WTC11 (cell line): ENCODE data around the gene IVD.

Experiments used
- AFF4 ChIP-seq: sonication (generic); formaldehyde crosslinking; IDR thresholded peaks from 2 replicates; pipeline ENCODE4 v1.8.1; 2023; ENCODE audit warnings: mild to moderate bottlenecking, missing genetic modification reagents, borderline replicate concordance
- ATF6 ChIP-seq: sonication (generic); formaldehyde crosslinking; IDR thresholded peaks from 2 replicates; pipeline ENCODE4 v1.8.1; 2023; ENCODE audit warnings: mild to moderate bottlenecking, missing genetic modification reagents
- CBFB ChIP-seq: sonication (generic); formaldehyde crosslinking; IDR thresholded peaks from 2 replicates; pipeline ENCODE4 v1.8.1; 2022; ENCODE audit warnings: mild to moderate bottlenecking, low read depth, missing genetic modification reagents
- FOXP1 ChIP-seq: sonication (generic); formaldehyde crosslinking; IDR thresholded peaks from 2 replicates; pipeline ENCODE4 v1.8.0; 2022; ENCODE audit warnings: missing genetic modification reagents, mild to moderate bottlenecking, moderate library complexity, borderline replicate concordance
- KAT7 ChIP-seq: sonication (generic); formaldehyde crosslinking; IDR thresholded peaks from 2 replicates; pipeline ENCODE4 v1.8.1; 2023; ENCODE audit warnings: missing genetic modification reagents, mild to moderate bottlenecking, borderline replicate concordance
- NFATC4 ChIP-seq: fragments of 250-450 bp; sonication (Bioruptor Pico); IDR thresholded peaks from 2 replicates; pipeline ENCODE4 v1.9.0; 2021; ENCODE audit warnings: mild to moderate bottlenecking
- NR2C2 ChIP-seq: sonication (generic); formaldehyde crosslinking; IDR thresholded peaks from 2 replicates; pipeline ENCODE4 v1.8.0; 2022; ENCODE audit warnings: mild to moderate bottlenecking, missing genetic modification reagents
- RELA ChIP-seq: sonication (generic); formaldehyde crosslinking; IDR thresholded peaks from 2 replicates; pipeline ENCODE4 v1.8.1; 2022; ENCODE audit warnings: missing genetic modification reagents, mild to moderate bottlenecking, borderline replicate concordance
- SP1 ChIP-seq: sonication (generic); formaldehyde crosslinking; conservative IDR thresholded peaks from 2 replicates; pipeline ENCODE4 v1.8.1; 2022; ENCODE audit warnings: missing genetic modification reagents
- ZNF121 ChIP-seq: sonication (generic); formaldehyde crosslinking; IDR thresholded peaks from 2 replicates; pipeline ENCODE4 v1.8.0; 2023; ENCODE audit warnings: missing genetic modification reagents
- ZNF219 ChIP-seq: sonication (generic); formaldehyde crosslinking; IDR thresholded peaks from 2 replicates; pipeline ENCODE4 v1.8.0; 2023; ENCODE audit warnings: missing genetic modification reagents, mild to moderate bottlenecking, borderline replicate concordance
- TF ChIP-seq, protein P1 (sequence below): fragments of 200-600 bp; IDR thresholded peaks from 2 replicates; pipeline ENCODE4 v1.8.0; 2022; ENCODE audit warnings: antibody characterized with exemption
- TF ChIP-seq, protein P2 (sequence below): fragments of 250-450 bp; sonication (Bioruptor Pico); IDR thresholded peaks from 2 replicates; pipeline ENCODE4 v1.9.0; 2021; ENCODE audit warnings: mild to moderate bottlenecking
- TF ChIP-seq, protein P3 (sequence below): sonication (generic); formaldehyde crosslinking; IDR thresholded peaks from 2 replicates; pipeline ENCODE4 v1.8.0; 2022; ENCODE audit warnings: mild to moderate bottlenecking, missing genetic modification reagents

GRCh38 chr15:40410476-40410875, 4.9 kb downstream of the IVD start:
- no peak for TF ChIP-seq FOXP1 (CRISPR knock-in tag)
- TF ChIP-seq, protein P1, sequence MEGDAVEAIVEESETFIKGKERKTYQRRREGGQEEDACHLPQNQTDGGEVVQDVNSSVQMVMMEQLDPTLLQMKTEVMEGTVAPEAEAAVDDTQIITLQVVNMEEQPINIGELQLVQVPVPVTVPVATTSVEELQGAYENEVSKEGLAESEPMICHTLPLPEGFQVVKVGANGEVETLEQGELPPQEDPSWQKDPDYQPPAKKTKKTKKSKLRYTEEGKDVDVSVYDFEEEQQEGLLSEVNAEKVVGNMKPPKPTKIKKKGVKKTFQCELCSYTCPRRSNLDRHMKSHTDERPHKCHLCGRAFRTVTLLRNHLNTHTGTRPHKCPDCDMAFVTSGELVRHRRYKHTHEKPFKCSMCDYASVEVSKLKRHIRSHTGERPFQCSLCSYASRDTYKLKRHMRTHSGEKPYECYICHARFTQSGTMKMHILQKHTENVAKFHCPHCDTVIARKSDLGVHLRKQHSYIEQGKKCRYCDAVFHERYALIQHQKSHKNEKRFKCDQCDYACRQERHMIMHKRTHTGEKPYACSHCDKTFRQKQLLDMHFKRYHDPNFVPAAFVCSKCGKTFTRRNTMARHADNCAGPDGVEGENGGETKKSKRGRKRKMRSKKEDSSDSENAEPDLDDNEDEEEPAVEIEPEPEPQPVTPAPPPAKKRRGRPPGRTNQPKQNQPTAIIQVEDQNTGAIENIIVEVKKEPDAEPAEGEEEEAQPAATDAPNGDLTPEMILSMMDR, result no peak
- no peak for TF ChIP-seq NFATC4 (CRISPR knock-in tag)
- TF ChIP-seq ATF6, result no peak
- TF ChIP-seq CBFB (CRISPR knock-in tag), result no peak
- no peak for TF ChIP-seq AFF4 (CRISPR knock-in tag)
- TF ChIP-seq, protein P2, sequence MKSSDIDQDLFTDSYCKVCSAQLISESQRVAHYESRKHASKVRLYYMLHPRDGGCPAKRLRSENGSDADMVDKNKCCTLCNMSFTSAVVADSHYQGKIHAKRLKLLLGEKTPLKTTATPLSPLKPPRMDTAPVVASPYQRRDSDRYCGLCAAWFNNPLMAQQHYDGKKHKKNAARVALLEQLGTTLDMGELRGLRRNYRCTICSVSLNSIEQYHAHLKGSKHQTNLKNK, result no peak
- no peak for TF ChIP-seq ZNF121 (CRISPR knock-in tag)
- TF ChIP-seq RELA (CRISPR knock-in tag), result no peak
- no peak for TF ChIP-seq KAT7
- TF ChIP-seq NR2C2 (CRISPR knock-in tag), result no peak
- no peak for TF ChIP-seq SP1 (CRISPR knock-in tag)
- no peak for TF ChIP-seq ZNF219 (CRISPR knock-in tag)
- TF ChIP-seq, protein P3, sequence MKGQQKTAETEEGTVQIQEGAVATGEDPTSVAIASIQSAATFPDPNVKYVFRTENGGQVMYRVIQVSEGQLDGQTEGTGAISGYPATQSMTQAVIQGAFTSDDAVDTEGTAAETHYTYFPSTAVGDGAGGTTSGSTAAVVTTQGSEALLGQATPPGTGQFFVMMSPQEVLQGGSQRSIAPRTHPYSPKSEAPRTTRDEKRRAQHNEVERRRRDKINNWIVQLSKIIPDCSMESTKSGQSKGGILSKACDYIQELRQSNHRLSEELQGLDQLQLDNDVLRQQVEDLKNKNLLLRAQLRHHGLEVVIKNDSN (CRISPR knock-in tag), result no peak
